Activated gamma-delta T cell treated with Interleukin-2 at 50 U/mL for 16 hours (primary cell): Measurements from ENCODE around the gene NRF1.

Source experiments
- DNase-seq: peaks from one replicate; pipeline ENCODE4 v3.0.0-alpha.2; 2020

Gene NRF1

DNA sequence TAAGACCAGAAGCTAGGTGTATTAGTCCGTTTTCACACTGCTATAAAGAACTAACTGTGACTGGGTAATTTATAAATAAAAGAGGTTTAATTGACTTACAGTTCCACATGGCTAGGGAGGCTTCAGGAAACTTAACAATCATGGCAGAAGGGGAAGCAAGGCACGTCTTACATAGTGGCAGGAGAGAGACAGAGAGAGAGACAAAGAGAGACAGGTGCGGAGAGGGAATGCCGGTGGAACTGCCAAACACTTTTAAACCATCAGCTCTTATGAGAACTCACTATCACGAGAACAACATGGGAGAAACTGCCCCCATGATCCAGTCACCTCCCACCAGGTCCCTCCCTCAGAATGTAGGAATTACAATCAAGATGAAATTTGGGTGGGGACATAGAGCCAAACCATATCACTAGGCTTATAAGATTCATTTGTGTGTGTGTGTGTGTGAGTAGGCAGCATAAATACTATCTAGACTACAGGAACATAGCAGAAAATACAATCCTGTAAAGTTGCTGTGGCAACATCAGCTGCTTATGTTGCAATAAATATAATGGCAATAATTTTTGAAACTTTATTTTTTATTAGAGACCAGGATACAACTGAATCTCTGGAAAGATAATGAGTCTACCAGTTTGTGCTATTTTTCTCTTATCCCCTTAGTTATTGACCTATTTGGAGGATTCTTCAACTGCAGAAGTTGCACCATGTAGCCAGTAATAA is 77.1 kb downstream of the NRF1 start:
- DNase-seq: no peak

- DNase-seq: no peak
Observed at GRCh38 chr7:129689995-129690581, 78.6 kb downstream of the NRF1 start.

DNA sequence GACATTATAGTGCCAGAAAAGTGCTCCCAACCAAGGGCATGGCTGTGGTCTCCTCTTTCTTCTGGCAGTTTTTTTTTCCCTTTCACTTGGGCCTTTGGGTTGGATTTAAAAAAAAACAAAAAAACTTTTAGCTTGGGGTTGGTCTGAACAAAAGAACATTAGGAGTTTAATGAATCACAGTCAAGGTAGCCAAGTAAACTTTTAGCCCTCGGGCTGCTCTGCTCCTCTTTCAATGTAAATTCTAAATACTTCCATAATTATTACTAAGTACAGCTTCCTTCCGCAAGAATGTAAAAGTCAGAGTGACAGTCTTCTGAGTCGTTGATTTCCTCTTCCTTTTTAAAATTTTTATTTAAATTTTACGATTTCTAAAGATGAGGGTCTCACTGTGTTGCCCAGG is 79.2 kb downstream of the NRF1 start:
- no peak for DNase-seq

DNA sequence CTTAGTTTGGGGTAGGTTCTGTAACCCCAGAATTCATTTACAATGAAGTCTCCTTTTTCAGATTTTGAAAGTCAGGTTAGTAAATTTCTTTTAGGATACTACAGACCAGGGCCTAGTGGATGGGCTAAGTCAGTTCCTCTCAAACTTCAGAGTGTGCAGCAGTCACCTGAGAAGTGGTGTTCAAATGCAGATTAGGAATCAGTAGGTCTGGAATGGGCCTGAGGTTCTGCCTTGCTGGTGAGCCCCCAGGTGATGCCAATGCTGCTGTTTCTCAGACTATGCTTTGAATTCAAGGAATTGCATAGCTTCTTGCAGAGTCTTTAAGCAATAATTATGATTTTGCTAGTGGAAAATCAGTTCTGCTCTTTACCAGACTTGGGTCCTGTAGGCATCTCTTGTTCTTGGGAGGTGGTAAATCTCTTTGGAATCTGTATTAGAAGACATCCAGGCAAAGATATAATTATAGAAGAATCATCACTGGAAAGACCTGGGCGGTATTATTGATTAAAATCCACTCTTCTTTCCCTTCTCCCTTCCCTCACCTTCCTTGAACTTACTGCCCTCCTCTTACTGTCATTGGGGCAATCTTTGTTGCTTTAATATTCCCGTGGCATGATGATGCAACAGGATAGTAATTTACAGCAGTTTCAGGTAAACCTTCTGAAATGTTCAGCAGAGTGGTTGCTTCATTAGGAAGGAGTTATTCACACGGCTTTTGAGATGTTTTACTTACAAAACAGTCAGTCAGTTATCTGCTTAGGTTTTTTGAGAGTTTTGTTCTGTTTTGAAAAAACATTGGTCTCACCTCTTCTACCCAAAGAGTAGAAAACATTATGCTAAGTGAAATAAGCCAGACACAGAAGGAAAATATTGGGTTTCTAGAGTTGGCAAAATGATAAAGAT is 87.2 kb downstream of the NRF1 start:
- no peak for DNase-seq

- DNase-seq: no peak
Observed at GRCh38 chr7:129702316-129702715, 90.8 kb downstream of the NRF1 start.

DNA sequence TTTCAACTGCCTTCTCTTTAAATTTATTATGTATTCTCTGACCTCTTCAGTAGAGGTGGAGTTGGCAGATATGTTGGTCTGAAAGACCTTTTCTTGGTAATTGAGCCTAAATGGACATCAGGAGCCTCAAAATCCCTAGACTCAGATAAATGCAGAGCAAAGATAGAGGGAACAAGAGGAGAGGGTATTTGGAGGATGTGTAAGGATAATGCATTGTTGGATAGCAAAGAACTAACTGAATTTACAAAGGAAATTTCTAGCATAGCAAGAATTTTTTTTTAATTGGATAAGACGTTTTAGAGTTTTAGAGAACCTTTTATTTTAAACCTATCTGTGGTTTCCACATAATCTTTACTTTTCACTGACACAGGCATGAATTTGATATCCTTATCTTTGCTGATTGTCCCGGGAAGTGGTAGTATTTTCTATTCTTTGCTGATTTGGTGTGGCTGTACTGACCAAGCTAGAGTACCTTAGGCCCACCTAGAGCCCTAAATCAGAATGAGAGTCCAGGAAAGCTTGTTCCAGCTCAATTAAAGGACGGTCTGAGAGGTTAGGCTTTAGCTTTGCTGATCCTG is 91.3 kb downstream of the NRF1 start:
- DNase-seq: no peak

DNA sequence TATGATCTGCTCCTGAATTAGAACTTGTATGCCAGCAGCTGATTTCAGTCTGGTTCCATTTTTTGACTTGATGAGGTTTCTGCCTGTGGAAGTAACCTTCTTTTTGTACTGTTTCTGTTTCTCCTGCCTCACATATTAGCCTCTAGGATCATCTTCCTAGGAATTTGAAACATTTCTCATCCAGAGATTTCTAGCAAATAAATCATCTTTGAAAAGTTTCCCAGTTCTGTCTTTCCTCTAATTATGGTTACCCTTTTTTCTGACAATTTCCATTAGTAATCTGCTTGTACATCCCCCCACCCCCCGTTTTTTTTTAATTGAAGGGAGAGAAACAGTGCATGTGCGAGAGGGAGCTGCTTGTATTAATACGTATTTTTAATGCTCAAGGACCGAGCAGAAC is 92.2 kb downstream of the NRF1 start:
- no peak for DNase-seq

GRCh38 chr7:129707910-129708499 is 96.5 kb downstream of the NRF1 start:
- DNase-seq: no peak

DNA sequence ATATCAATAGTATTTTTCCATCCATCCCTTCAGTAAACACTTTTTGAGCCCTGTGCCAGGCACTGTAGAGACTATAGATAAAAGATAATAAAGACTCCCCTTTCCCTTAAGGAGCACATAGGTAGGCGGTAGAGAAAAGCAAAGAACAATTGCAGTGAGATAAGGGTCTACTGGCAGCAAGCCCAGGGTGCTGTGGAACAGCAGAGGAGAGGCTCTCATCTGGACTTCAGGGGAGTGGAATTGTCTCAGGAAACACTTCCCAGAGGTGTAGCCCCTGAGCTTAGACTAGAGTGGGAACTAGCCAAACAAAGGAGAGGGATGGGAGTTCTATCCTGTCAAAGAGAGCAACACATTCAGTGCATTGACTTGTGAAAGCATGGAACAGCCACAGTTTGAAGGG is 102.0 kb downstream of the NRF1 start:
- DNase-seq: no peak

GRCh38 chr7:129714514-129715063 is 103.1 kb downstream of the NRF1 start:
- DNase-seq: no peak

DNA sequence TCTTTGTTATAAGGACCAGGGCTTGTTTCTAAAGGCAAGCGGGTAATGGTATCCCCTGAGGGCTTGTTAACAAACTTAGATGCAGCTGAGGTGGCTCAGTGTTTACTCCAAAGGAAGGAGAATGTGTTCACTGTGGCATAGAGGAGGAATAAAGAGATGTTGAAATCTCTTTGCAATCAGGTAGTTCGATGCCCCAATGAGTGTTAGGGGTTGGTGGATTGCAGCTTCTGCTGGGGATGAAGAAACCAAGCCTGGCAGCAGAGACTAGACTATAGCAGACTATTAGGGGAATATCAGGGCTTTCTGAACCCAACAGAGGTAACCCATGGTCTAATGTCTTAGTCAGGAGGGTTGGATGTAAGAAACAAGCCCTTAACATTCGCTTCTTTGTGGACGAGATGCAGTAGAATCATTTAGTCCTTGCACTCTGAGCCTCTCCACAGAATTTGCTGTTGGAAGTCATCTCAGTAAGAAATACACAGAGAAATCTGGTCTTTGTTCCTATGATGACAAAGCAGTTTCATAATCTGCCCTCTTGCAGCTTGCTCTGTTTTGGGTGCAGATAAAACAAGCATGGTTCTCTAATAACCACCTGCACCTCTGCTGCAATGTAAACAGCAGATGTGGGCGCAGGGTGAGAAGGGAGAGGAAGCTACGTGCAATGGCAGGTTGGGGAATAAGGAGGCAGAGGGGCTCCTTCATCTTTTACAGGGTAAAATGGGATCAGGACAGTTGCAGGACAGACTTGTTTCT is 108.6 kb downstream of the NRF1 start:
- DNase-seq: no peak

- DNase-seq: no peak
Observed at GRCh38 chr7:129721068-129721467, 109.5 kb downstream of the NRF1 start.

DNA sequence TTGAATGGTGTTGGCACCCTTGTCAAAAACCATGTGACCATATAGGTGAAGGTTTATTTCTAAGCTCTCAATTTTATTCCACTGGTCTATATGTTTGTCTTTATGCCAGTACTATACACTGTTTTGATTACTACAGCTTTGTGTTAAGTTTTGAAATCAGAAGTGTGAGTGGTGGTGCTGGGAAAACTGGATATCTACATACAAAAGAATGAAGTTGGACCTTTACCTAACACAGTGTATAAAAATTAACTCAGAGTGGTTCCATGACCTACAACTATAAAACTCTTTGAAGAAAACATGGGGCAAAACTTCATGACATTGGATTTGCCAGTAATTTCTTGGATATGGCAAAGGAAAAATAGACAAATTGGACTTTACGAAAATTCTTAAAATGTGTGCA is 112.2 kb downstream of the NRF1 start:
- no peak for DNase-seq

GRCh38 chr7:129724796-129725195 is 113.3 kb downstream of the NRF1 start:
- no peak for DNase-seq

GRCh38 chr7:129728875-129729467 is 117.5 kb downstream of the NRF1 start:
- no peak for DNase-seq

GRCh38 chr7:129729511-129729910 is 118.0 kb downstream of the NRF1 start:
- no peak for DNase-seq

DNA sequence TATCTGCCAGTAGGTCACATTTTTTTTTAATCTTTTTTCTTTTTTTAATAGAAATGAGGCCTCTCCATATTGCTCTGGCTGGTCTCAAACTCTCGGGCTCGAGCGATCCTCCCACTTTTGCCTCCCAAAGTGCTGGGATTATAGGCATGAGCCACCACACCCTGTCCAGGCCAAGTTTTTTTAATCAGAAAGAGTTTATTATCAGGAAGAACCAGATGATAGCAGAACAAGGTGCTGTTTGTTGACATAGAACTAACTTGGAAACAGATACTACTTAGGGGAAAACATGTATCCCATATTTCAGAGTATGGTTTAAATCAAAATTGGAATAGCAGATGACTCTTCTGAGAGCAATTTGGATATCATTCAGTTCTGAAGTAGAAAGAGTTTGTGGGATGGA is 118.6 kb downstream of the NRF1 start:
- DNase-seq: no peak

DNA sequence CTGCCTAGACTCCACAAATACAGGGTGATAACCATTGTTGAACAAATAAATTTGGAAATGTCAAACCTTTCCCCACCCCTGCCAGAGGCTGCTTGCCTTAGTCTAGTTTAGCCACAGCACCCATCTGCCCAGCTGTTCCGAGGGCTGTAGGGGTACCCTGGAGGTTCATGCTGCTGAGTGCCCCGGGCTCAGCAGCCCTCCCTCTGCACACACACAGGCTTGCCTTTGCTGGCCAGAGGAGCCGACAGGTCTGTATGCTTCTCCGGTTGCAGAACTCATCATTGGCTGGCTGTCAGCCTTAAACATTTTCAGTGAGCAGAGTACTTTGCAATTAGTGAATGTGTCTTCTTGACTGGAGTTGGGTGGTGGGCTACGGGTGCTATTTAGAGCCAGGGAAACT is 122.9 kb downstream of the NRF1 start:
- DNase-seq: no peak

DNA sequence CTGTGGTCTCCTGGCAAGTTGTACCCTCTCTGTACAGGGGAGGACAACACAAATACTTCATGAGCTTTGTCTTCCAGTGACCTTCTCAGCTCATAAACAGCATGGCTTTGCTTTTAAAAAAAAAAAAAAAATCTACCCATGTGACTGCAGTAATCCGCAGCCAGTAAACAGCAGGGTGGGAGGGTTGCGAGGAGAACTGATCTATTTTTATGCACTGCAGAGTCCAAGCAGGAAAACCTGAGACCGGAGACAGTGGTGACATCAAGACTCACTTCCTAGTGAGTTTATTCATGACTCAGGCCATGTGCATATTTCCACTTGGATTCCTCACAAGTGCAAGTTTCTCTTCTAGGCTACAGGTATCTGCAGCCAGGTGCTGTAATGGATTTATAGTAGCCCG is 127.9 kb downstream of the NRF1 start:
- no peak for DNase-seq

DNA sequence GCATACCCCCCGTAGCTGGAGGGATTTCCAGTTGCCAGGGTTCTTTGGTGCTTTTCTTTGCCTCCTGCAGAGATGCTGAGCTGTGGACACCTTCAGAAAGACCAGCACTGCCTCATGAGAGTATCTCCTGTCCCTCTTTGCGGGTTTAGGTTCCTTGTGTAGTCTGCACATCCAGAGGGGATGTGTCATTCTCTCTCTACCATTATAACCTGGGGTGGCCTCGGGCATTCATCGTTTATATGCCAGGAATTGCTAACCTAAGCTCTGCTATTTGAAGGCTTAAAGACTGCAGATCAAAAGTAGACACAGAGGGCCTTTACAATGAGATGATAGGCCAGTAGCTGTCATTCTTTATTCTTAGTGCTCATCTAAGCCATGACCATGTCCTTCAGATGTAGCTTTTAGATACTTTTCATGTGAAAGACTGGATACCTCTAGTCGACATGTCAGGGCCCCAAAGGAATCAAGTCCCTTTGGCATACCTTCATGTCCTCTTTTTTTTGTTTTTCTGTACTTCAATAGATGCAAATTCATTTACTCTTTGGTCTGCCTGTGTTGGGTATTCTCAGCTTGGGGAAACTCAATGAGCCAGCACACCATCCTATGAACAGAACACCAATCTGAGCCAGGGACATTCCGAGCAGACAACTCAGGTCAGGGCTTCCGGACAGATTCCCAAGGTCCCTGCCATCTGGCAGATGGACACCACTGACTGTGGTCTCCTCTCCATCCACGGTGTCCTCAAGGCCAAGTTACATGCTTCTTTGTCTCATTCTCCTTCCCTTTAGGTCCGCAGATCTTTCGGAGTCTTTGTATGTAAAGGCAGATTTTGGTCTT is 129.3 kb downstream of the NRF1 start:
- DNase-seq: no peak

- DNase-seq: no peak
Observed at GRCh38 chr7:129741743-129742213, 130.3 kb downstream of the NRF1 start.
